ENCODE results near the gene UNC13D. TPM values are rescaled to one million over a fixed set of nuclear protein-coding genes. Genes with fewer than 3 reads are reported as not detected.

The UNC13D gene
- total and polyA plus RNA-seq, 8 donors, result 6.4 to 45.5 (median 18.2) TPM

GRCh38 chr17:75826561-75827307, 17.5 kb downstream of the UNC13D start:
- intact Hi-C loops (cut with DNase I; ENCODE audit: low total_unique reads), result no loop called here
- no peak for DNase-seq
- H3K9me3 ChIP-seq, result no peaks in the 10 kb centered on the region
- H3K27me3 ChIP-seq, result no peaks in the 10 kb centered on the region
- peaks cover 23 to 48% (median 34%) of the 10 kb centered on the region in 4 donors for H3K4me1 ChIP-seq
- no peak for TF ChIP-seq POLR2AphosphoS5 (IDR thresholded peaks at IDR 0.05)
- TF ChIP-seq, protein P1, sequence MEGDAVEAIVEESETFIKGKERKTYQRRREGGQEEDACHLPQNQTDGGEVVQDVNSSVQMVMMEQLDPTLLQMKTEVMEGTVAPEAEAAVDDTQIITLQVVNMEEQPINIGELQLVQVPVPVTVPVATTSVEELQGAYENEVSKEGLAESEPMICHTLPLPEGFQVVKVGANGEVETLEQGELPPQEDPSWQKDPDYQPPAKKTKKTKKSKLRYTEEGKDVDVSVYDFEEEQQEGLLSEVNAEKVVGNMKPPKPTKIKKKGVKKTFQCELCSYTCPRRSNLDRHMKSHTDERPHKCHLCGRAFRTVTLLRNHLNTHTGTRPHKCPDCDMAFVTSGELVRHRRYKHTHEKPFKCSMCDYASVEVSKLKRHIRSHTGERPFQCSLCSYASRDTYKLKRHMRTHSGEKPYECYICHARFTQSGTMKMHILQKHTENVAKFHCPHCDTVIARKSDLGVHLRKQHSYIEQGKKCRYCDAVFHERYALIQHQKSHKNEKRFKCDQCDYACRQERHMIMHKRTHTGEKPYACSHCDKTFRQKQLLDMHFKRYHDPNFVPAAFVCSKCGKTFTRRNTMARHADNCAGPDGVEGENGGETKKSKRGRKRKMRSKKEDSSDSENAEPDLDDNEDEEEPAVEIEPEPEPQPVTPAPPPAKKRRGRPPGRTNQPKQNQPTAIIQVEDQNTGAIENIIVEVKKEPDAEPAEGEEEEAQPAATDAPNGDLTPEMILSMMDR (IDR thresholded peaks at IDR 0.05), result no peak
- no peak for TF ChIP-seq POLR2A (IDR thresholded peaks at IDR 0.05)
- no peak for TF ChIP-seq EP300 (IDR thresholded peaks at IDR 0.05)
- 70 to 80% (median 77%) methylated on average over 14 of the region's 14 CpGs for WGBS, 5 donors
- peaks cover 29 to 88% (median 74%) of the 10 kb centered on the region in 4 donors for H3K36me3 ChIP-seq
- H3K4me3 ChIP-seq, result no peak overlapping the region
- peak overlapping the region in 4 of 5 donors; percentile 69 to 79 (median 74) for H3K27ac ChIP-seq

GRCh38 chr17:75825748-75826370, 18.3 kb downstream of the UNC13D start:
- intact Hi-C loops (cut with DNase I; ENCODE audit: low total_unique reads), result no loop called here

DNA sequence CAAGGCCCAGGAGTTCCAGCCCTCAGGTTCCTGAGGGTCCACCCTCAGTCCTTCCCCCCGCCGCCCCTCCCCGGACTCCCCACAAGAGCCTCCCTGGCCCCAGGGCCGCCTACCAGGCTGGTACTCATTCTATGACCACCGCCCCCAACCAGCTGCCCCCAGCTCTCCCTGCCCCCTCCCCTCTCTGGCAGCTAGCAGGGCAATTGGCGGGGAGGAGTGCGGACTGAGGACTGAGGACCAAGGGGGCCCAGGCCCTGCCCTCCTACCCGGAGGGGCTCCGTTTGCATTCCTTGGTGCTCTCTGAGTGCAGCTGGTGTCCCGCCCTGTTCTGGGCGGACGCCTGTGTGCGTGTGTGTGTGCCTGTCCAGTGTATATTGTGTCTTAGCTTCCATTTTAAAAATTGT, 19.1 kb downstream of the UNC13D start:
- no peak for TF ChIP-seq EP300 (IDR thresholded peaks at IDR 0.05)
- TF ChIP-seq, protein P1 (IDR thresholded peaks at IDR 0.05), result no peak
- TF ChIP-seq POLR2AphosphoS5 (IDR thresholded peaks at IDR 0.05), result no peak
- TF ChIP-seq POLR2A (IDR thresholded peaks at IDR 0.05), result no peak
- no peaks in the 10 kb centered on the region for H3K27me3 ChIP-seq
- H3K4me1 ChIP-seq, result peaks cover 23 to 47% (median 41%) of the 10 kb centered on the region in 4 donors
- DNase-seq, result peak in 1 of 2 donors; percentile 62
- 85 to 92% (median 90%) methylated on average over 2 to 13 of the region's 13 CpGs for WGBS, 5 donors
- no peaks in the 10 kb centered on the region for H3K9me3 ChIP-seq
- peaks cover 34 to 88% (median 76%) of the 10 kb centered on the region in 4 donors for H3K36me3 ChIP-seq
- peak overlapping the region in 2 of 5 donors; percentile 35 to 56 for H3K27ac ChIP-seq
- intact Hi-C loops (cut with DNase I; ENCODE audit: low total_unique reads), result no loop called here
- H3K4me3 ChIP-seq, result no peak overlapping the region

More at GRCh38 chr17:75825748-75826370, 18.3 kb downstream of the UNC13D start:
- 85 to 93% (median 85%) methylated on average over 7 to 12 of the region's 12 CpGs for WGBS, 5 donors
- Histone ChIP-seq H3K4me3 (no peak overlapping the region), H3K27me3 (no peaks in the 10 kb centered on the region), H3K27ac (peak overlapping the region in 2 of 5 donors; percentile 46 to 69), H3K36me3 (peaks cover 32 to 88% (median 76%) of the 10 kb centered on the region in 4 donors), H3K9me3 (no peaks in the 10 kb centered on the region), H3K4me1 (peaks cover 23 to 47% (median 41%) of the 10 kb centered on the region in 4 donors)
- no peak for DNase-seq
- TF ChIP-seq, protein P1 (IDR thresholded peaks at IDR 0.05), result no peak
- TF ChIP-seq POLR2AphosphoS5 (IDR thresholded peaks at IDR 0.05) (no peak), POLR2A (IDR thresholded peaks at IDR 0.05) (no peak), EP300 (IDR thresholded peaks at IDR 0.05) (no peak)

DNA sequence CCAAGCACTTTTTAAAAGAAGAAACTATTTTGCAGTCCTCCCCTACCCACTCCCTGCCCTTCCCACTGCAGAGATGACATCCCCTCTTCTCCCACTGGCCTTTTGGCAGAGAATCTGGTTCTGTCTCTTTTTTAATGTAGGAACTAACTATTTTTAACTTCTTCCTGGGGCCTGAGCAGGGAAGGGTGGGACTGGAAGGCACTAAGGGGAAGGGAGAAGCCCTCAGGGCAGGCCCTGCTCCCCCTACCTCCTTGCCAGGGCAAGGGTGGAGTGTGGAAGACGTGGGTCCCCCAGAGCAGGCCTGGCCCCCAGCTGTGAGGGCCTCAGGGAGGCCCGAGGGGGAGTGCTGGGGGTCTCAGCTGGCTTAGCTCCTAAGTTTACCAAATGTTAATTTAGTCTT, 19.5 kb downstream of the UNC13D start:
- H3K27me3 ChIP-seq, result no peaks in the 10 kb centered on the region
- intact Hi-C loops (cut with DNase I; ENCODE audit: low total_unique reads), result no loop called here
- TF ChIP-seq POLR2A (IDR thresholded peaks at IDR 0.05), result no peak
- TF ChIP-seq EP300 (IDR thresholded peaks at IDR 0.05), result no peak
- TF ChIP-seq, protein P1 (IDR thresholded peaks at IDR 0.05), result no peak
- no peak for TF ChIP-seq POLR2AphosphoS5 (IDR thresholded peaks at IDR 0.05)
- 43 to 64% (median 55%) methylated on average over 2 of the region's 2 CpGs for WGBS, 5 donors
- peak overlapping the region in 2 of 5 donors; percentile 35 to 56 for H3K27ac ChIP-seq
- H3K4me3 ChIP-seq, result no peak overlapping the region
- peak in 1 of 2 donors; percentile 69 for DNase-seq
- H3K9me3 ChIP-seq, result no peaks in the 10 kb centered on the region
- H3K36me3 ChIP-seq, result peaks cover 34 to 88% (median 76%) of the 10 kb centered on the region in 4 donors
- H3K4me1 ChIP-seq, result peaks cover 23 to 47% (median 41%) of the 10 kb centered on the region in 4 donors
